CD1c-positive myeloid dendritic cell (primary cell): ENCODE results near the gene GNAQ.
"Not testable (repeated sequence)": the region's sequence is repeated elsewhere in the genome, so short reads cannot be mapped to it uniquely, and the experiment has no call there.

Experiments
- DNase-seq: peaks from one replicate; pipeline ENCODE4 v3.0.0-alpha.2; 2016; ENCODE audit errors: extremely low spot score

The GNAQ gene

DNA sequence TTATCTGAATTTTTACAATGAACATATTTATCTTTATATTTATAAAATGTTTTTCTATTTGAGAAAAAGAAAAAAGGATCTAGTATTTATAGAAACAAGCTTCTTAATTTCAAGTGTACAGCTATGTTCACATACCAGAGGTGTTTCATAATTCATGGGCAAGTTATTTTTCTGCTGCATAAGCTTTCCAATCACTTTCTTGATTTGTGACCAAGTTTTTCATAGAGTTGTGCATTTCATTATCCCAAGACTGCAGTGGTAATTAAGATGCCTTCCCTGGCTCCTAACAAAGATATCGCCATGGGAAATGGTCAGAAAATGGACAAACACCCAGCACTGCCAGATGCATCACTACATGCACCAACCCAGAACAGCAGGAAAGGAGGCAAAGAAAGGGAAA lies 124.6 kb downstream of the GNAQ start:
- DNase-seq, result no peak

DNA sequence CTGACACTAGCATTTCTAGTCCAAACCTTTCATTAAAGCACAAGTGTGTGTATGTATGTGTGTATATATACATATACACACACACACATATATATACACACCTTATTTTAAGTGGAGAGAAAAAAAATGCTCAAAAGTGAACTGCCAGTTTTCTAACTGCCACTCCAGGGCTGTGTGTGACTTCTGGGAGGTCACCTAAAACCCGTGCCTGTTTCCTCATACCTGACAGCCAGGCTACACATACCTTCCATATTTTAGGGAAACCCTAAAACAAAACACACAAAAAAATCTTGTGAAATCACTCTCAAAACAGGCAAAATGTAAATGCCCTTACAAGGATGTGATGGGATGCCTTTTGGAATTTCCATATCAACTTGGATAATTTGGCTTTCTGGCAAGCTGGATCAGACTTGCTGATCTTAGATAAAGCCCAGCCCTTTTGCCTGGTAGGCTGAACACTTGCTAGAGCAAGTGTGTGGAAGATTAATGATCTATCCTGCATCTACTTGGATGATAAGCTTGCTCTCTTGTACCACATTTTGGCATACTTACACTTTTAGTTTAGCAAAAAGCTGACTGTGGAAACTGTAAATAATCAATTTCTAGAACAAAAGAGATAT lies 127.8 kb downstream of the GNAQ start:
- DNase-seq, result no peak

DNA sequence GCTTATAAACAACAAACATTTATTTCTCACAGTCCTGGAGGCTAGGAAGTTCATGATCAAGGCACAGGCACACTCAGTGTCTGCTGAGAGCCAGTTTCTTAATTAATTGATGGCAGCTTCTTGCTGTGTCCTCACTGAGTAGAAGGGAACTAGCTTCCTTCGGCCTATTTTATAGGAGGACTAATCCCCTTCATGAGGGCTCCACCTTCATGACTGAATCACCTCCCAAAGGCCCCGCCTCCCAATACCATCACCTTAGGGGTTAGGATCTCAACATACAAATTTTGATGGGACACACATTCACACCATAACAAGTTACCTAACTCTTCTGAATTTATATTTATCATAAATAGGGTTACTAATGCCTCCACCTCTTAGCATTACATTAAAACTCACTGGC lies 129.8 kb downstream of the GNAQ start:
- no peak for DNase-seq

DNA sequence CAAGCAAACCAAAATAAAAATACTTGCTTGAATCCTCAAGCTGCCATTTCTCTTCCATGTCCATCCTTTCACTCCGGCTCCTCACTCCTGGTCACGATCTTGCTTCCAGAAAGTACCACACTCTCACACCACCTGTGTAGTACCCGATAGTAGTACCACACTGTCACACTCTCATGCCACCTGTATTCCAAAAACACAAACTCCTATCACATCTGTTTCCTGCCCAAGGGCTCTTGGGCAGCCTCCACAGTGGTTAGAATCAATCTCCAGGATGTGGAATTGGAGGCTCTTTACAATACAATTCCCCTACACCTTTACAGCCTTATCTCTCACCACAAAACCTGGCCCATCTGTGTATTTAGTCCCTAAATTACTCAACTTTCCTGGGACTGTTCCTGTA lies 130.6 kb downstream of the GNAQ start:
- no peak for DNase-seq

DNA sequence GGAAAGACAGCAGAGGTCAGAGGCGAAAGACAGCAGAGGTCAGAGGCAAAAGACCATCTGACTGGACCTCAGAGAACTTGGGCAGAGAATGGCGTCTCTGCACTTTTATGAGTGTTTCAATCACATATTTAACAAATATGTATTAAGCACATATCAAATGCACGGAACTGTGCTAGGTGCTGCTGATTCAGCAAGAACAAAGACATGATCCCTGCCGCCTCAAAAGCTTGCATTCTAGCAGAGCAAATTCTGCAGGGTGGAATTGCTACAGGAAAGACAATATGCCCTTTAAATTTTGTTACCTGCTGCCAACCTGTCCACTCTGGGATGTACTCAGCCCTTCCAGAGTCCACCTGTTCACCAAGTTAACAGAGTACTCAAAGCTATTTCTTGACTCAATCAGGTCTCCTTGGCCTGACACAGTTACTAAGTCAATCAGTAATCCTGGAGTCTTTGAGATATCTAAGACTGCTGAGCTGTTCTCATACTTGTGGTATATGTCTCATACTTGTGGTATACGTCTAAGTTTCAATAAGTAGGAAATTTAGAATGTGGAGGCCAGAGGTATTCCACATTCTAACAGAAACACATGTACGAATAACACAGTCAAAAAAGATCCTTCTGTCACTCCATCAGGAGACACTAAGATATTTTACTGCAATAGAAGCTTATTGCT lies 131.8 kb downstream of the GNAQ start:
- no peak for DNase-seq

DNA sequence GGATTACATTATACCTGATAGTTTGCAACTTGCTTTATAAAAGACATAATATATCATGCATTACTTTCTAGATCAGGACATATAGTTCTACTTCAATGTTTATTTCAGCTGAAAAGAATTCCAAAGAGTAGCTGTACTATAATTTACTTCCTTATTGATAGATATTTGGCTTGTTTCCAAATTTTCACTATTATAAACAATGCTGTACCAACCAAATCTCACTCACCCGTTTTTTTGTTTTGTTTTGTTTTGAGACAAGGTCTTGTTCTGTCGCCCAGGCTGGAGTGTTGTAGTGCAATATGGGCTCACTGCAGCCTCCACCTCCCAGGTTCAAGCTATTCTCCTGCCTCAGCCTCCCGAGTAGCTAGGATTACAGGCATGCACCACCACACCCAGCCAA lies 132.7 kb downstream of the GNAQ start:
- no peak for DNase-seq

DNA sequence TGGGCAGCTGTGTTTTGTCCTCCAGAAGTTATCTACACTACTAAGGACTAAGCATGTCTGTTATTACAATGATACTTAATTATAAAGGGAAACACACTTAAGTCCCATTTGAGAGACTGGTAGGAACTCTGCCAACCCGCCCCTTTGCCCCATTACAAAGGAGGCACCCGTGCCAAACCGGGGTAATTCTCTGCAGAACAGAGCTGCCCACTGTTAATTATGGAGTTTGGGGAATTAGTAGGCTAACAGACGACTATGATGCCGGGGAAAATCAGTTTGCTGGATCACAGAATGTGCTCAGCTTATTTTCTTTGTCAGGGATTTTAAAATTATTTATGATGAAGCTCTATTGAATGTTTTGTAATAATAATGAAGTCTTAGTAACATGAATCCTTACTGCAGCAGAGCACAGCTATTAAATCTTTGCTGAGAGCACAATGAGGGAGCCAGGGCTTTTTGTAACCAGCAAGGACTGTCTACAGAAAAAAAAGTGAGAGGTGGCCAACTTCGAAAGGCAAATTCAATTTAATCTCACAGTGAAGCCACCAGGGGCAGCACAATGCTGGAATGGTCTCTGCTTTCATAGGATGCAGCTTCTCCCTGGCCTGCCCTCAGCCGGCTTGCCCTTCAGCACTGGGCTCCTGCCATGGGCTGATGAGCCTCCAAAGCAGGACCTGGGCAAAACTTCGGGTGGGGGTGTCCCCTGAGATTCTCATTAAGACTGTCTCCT lies 134.5 kb downstream of the GNAQ start:
- no peak for DNase-seq

DNA sequence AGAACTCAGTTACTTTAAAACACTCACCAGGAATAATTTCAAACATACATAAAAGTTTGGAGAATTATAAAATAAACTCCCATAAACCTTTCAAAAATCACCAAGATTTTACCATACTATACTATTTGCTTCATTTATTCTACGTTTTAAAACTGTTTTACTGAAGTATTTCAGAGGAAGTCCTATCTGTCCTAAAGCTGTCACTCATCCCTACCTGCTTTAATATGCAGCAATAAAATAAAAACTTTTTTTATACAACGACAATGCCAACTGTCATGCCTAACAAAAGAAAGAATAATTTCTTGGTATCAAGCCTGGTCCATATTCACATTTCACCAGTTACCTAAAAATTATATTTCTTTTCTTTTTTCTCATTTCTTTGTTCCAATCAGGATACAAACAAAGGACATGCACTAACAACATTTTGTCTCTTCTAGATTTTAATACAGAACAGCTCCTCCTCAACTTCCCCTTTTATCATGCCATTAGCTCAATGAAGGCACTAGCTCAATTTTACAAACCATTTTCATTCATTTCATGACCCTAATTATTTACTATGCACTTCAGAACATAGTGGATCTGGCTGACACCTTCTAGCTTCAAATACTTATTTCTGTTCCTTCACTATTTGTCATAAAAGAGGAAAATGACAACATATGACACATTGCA lies 135.2 kb downstream of the GNAQ start:
- peak; percentile 16 for DNase-seq

DNA sequence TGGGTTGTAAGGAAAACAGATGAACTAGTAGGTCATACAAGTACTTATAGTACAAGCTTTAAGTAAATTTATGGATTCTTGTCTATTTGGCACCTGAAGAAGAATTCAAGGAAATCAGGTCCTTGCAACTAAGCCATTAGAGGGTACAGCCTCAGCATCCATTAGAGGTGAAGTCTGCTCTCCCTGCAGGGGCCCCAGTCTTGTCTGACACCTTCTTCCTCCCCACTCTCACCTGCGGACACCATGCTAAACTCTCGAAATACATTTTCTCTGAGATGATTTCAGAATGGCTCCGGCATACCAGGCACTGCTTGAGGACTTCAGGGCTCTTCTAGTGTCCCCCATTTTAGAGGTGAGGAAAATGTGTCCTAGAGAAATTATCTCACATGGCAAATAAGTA lies 137.9 kb downstream of the GNAQ start:
- no peak for DNase-seq

DNA sequence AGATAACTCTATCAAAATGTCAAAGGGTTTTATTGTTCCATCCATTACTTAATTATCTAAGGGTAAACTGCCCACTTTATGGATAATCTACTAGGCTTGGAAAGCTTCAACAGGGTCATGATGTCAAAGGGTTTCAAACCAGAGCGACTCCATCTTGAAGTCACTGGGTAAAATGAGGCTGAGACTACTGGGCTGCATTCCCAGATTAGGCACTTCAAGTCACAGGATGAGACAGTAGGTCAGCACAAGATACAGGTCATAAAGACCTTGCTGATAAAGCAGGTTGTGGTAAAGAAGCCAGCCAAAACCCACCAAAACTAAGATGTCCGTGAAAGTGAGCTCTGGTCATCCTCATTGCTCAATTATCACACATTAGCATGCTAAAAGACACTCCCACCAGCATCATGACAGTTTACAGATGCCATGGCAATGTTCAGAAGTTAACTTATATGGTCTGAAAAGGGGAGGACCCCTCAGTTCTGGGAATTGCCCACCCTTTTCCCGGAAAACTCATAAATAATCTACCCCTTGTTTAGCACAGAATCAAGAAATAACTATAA lies 138.6 kb downstream of the GNAQ start:
- DNase-seq, result no peak

DNA sequence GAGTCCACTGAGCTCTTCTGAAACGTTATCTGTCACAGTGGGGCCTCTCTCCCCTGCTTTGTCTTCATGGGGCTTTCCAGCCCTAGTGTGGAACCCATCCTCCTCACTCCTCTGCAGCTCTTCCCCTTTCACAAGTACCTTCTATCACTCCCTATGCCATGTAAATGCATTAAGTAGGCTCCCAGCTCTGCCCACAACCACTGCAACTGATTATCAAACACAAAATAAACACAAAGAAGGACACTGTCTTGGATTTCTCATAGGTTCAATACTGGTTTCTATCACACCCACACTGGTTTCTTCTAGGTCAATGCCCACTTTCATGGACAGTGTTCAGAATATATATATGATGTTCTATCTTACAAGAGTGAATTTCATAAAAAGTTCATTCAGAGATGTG lies 139.4 kb downstream of the GNAQ start:
- no peak for DNase-seq

DNA sequence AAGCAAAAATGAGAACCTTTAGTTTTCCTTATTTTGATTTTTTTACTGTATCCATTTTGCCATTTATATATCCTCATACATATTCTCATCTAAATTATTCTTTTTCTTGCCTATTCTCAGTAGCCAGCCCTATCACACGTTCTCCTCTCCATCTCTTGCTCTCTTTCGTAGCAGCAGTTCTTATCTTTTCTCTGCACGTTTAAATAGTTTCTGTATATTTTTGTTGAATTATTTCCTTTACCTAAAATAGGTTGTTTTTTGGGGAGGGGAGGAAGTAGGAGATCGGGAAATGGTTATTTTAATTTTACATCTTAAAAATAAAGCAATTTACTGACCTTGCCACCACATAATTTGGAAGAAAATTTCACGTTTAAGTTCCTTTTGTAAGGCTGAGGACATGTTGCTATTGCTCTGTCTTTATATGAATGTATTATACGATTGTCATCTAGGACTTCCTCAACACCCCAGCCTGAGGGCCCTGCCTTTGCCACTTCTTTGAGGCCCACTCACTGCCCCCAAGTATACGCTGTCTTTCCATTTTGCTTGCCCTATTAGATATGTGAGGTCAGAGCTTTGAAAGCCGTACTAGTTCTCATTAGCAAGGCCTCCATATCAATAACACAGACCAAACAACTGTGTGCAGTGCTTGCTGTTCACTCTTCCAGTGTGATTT lies 140.3 kb downstream of the GNAQ start:
- no peak for DNase-seq

DNA sequence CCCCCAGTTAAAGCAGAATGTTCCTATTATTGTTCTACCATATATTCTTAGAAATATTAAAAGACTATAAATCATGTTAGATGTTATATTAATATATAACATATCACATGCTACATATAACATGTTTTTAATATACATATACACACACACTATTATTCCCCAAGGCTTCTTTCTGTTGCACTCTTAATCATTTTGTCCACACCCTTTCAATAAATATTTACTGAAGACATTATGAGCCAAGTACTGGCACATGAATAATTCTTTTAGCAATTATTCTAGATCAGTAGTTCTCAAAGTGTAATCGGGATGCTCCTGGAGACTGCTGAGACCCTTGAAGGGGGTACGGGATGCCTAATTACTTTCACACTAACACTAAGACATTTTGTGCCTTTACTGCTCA lies 143.9 kb downstream of the GNAQ start:
- DNase-seq, result no peak

DNA sequence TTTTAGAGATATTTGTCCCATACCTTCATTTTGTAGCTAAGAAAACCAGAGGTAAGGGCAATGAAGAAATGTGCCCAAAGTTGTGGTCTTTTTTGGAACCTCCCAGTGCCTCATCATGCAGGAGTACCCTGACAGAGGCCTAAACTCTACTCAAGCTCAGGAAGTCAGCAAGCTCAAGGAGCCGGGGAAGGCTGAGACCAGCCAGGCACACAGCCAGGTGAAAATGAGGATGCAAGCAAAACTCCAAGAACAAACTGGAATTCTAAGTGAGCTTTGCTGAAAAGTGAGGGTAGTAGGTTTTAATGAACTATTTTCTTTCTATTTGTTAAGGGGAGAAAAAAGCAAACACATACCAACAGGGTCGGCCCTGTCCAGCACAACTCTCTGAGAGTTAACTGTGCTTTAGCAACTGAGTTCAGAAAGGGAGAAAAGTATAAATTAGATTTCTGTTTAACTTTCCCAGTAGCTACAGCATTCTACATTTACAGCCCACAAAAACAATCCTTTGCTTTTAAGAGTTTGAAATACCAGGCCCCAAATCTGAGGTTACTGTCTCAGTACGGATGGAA lies 146.4 kb downstream of the GNAQ start:
- no peak for DNase-seq

DNA sequence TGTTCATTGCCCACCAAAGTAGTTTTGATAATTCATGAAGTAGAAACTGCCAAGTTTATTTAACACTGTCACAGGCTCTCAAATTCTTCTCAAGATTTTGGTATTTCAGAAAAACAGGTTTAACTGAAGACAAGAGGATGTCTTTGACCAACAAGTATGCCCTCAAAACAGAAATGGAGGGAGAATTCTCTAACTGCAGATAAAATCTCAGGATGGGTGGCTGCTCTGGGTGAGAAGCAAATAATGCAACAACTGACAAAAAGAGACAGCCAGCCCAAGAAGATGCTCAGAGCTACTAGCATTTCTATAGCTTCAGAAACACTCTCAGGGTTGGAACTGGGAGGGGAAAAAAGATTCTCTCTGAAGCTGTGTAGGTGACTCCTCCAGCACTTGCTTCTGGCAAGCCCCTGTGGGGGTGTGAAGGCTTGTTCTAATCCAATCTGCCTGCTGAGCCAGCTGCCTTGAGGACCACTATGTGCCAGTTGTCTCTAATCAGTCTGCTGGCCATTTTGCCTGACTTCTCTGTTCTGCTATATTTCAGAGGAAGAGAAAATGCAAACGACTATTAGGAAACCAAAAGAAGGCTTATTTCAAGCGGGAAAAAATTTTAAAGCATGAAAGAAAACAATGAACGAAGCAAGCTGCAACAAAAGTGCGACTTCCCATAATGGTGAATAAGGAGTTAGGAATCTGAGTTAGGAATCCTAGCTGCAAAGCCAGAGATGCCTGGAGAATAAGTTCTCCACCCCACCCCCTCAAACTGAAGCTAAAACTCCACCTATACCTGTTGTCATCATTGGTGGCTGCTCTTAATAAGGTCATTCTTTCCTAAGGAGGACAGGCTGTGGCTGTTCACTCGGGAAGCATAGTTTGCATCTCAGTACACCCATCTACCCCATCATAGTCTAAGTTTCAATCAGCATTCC lies 147.5 kb downstream of the GNAQ start:
- DNase-seq, result no peak

DNA sequence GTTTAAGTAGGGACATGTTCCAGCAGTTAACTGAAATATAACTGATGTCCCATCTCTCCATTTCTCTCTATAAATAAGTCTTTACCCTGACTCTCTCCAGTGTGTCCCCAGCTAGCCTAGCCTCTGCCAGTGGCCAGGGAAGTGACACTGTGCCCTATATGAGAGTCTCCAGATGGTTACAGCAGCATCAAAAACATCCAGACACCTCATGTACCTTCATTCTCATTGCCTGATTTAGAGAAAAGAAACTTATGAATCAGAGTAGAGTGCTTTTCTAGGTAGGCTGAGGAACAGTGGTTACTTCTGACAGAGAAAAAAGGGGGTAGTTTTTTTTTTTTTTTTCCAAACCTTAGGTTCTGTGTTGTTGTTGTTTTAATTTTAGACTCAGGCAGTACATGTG lies 148.5 kb downstream of the GNAQ start:
- no peak for DNase-seq

DNA sequence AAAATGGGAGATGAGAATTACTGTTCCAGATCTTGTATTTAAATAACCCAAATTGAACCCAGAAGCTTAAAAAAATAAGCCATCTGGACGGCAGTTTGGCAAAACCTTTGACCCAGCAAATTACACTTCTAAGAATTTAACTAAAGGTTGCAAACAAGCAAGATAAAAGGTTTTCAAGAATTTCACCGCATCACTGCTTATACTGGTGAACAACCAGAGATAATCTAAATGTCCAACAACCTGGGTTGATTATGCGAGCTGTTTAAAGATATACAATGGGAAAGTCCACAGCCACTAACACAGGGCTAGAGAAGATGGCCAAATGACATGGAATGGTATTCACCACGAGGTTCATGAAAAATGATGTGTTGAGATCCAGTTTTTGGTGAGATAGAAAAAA lies 149.3 kb downstream of the GNAQ start:
- DNase-seq, result no peak

DNA sequence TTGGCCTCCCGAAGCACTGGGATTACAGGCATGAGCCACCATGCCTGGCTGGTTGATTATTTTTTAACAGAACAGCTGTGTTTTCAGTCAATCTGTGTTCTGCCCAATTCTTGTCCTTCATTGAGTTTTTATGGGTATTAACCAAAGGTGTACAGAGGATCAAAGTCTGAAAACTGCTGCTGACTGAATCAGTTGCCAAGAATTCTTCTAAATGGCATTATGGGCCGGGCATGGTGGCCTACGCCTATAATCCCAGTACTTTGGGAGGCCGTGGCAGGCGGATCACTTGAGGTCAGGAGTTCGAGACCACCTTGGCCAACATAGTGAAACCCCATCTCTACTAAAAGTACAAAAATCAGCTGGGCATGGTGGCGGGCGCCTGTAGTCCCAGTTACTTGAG lies 150.0 kb downstream of the GNAQ start:
- not testable (repeated sequence) for DNase-seq

DNA sequence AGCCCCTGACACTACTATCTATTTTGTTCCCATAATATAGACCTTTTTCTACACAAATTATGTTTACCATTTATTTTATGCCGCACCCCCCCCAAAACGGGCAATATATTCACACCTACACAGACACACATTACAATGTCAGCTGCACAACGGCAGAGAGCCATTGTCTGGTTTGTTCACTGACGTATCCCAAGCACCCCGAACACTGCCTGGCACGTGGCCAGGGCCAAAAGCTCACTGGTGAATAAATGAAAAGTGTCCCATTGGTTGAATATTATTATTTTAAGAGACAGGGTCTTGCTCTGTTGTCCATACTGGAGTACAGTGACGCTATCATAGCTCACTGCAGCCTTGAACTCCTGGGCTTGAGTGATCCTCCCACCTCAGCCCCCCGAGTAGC lies 150.5 kb downstream of the GNAQ start:
- no peak for DNase-seq

DNA sequence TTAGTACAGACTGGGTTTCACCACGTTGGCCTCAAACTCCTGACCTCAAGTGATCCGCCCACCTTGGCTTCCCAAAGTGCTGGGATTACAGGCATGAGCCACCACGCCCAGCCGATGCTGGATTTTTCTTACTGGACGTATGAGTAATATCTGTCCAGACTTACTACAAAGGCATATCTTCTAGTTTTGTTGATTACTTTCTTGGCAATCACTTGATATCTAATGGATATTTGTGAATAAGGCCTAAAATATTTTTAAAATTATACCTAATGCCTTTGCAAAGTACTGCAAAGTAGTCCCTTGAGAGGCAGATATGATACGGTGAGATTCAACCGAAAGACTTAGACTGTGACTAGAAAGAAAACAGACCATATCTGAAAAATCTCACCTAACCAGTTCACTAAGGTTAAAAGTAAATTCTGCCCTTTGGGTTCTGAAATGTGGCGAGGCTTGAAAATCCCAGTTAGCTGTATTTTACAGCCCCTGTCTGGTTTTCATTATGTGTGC lies 152.1 kb downstream of the GNAQ start:
- DNase-seq, result no peak
